HG02970 (cell line): ENCODE measurements around the gene FAM98B.

Experiments used
- ATAC-seq: cut with Tn5 transposase; IDR thresholded peaks from one replicate; pipeline ENCODE4 v1.9.1; 2021; ENCODE audit warnings: mild to moderate bottlenecking, moderate library complexity, moderate number of reproducible peaks; ENCODE audit not compliant: unreplicated experiment, low FRiP score

Gene FAM98B

DNA sequence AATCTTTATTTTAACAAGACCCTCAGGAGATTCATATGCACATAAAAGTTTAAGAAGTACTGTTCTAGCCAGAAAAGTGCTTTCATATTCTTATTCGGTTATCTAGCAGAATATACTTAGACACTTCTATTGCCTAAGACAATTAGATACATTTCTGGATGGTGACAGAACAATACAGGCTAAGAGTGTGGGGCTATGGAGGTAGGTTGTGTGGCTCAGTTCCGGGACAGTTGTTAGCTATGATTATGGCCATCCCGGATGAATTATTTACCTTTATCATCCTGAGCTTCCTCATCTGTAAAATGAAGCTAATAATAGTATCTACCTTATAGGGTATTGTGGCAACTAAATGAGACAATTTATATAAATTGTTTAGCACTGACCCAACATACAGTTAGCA lies 6.6 kb downstream of the FAM98B start:
- ATAC-seq: no peak

DNA sequence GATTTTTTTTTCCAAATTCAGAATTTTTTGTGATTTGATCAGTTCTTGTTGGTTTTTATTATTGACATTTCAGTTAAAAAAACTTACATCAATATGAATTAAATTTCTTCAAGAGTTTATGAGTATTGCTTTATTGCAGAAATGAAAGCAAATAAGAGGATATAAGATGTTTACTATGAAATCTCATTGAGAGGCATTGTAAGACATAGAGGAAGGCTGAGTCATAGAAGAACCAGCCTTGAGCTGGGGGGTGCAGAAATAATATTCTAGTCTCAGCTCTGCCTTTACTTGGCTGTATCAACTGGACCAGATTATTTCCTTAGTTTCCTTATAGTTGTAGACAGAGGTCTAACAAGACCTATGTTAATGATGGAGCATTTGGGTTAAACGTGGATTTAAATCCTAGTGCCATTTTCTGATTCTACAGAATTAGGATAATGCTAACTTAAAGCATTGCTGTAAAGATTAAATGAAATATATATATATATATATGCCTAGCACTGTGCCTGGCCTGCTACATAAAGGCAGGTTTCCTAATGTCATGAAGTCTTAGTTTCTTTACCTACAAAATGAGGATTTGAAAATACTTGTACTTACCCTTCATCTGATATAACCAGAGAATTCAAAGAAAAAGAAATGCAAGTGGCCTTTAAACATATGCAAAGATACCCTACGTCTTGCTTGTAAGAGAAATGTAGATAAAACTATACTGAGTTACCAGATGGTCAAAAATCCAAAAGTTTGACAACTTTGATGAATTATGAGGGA lies 7.3 kb downstream of the FAM98B start:
- ATAC-seq: no peak

DNA sequence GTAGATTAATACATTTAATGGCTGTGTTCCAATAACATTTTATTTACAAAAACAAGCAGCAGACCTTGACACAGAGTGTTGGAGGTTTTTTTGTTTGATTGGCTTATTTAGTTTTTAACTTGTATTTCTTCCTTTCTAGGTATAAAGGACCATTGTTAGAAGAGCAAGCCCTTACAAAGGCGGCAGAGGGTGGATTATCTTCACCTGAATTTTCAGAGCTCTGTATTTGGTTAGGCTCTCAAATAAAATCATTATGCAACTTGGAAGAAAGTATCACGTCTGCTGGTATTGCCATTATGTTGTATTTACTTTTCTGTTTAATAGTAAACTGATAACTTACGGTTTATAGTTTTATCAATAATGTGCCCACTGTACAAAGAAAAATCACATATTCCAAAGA lies 10.0 kb downstream of the FAM98B start:
- ATAC-seq: no peak

DNA sequence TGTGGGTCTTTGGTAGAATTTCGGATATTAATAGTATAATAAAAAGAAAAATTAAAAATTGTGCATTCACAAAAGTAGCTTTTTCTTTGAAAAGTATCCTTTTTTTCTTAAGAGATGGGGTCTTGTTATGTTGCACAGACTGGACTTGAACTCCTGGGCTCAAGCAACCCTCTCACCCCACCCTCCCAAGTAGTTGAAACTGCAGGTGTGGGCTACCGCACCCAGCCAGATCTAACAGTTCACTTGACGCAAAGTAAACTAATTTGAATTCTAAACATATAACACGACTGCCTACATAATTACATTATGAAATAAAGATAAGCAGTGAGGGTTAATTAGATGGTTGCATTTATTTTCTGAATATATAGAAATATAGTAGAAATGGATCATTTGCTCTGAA lies 10.7 kb downstream of the FAM98B start:
- ATAC-seq: no peak

DNA sequence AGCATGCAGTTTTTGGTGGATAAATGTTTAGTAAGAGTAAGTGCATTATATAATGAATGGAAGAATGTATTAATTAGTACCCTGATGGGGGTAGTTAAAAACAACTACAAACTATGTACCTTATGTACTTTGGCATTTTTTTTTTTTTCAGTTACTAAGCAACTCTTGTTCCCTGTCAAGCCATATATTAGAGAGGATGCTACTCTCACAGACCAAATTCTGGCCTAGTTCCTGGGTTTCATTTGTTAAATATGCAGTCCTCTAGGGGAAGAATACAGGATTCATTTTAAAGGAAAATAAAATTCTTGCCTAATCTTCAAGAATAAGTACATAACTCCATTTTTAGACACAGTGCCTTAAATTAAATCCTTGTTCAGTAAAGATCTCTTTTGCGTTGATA lies 16.9 kb downstream of the FAM98B start:
- no peak for ATAC-seq

DNA sequence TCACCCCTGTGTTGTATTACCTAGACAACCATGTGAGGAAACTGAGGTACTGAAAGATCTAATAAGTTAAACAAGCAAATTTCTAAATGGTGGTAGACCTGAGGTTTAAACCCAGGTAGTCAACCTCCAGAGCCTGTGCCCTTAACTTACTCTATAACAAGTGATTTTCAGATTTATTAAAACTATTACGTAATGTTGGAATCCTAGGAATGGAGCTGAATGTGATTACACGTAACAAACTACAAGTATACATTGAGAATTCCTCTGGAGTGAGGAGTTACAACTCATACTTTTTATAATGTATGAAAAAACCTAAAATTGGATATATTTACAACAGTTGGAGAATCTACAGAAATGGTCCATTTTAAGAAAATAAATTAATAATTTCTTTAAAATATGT lies 18.0 kb downstream of the FAM98B start:
- no peak for ATAC-seq

DNA sequence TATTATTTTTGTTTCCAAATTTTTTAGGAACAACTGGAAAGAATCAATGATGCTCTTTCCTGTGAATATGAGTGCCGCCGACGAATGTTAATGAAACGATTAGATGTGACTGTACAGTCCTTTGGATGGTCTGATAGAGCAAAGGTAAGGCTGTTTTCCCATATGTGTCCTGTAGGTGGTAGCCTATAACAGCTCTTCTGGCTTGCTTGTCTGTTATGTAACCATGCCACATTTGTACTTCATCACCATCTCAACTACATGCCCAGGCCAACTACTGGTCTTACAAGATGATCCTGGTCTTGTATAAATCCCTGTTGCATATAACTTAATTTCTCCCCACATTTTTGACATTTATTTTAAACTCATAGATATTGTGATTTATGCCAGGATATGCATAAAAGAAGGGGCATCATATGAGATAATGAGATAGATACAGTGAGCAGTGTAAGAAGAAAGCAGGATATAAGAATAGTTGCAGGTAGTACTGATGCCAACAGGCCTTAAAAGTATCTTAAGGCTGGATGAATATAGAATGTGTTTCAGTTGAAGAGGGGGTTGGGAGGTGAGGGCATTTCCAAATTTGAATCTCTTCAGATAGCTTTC lies 20.3 kb downstream of the FAM98B start:
- peak; percentile 67 for ATAC-seq

DNA sequence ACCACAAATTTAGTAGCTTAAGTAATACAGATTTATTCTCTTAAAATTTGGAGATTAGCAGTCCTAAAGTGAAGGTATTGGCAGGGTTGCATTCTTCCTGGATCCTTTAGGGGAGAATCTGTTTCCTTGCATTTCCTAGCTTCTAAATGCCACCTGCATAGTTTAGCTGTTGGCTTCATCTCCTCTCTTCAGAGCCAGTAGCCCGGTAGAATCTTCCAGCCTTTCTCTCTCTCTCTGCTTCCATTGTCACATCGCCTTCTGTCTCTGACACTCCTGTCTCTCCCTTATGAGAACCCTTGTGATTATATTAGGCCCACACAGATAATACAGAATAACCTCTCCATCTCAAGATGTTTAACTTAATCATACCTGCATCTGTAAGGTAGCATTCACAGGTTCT lies 21.4 kb downstream of the FAM98B start:
- ATAC-seq: no peak

DNA sequence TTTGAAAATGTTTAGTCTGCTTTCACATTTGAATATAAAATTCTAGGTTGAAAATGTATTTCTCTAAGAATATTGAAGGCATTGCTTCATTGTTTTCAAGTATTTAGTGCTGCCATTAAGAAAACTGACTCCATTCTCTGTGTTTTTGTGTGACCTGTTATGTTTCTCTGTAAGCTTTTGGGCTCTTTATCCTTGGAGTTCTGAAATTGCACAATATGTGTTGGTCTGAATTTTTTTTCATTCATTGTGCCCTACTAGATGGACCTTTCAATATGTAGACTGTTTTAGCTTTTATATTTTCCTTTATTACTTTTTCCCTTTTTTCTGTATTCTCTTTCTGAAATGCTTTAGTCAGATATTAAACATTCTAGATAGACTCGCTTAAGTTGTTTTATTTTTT lies 22.2 kb downstream of the FAM98B start:
- ATAC-seq: no peak

DNA sequence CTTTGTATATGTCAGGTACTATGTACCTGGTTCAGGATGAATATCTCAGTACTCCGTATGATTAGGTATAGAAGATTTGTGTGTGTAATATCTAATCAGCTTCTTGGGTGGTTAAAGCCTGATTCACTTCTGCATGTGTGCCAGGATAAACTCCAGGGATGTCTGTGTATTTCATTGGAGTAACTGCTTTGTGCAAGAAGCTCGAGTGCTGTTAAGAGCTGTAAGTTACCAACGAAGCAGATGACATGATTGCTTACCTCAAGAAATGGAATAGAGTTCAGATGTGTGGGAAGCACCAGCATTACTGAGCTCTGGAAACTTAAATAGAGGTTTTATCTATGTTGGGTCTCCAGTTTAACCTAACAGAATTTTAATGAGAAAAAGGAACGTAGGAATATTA lies 23.7 kb downstream of the FAM98B start:
- no peak for ATAC-seq

DNA sequence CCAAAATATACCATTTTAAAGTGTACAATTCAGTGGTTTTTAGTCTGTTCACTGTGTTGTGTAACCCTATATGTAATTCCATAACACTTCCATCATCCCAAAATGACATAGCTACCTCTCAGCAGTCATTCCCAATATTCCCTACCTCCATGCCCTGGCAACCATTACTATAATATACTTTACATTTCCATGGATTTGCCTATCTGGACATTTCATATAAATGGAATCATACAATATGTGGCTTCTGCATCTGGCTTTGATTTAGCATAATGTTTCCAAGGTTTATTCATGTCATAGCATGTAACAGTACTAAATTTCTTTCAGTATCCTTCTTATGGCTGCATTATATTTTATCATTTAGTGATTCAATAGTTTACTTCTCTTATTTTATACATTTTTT lies 25.3 kb downstream of the FAM98B start:
- no peak for ATAC-seq

DNA sequence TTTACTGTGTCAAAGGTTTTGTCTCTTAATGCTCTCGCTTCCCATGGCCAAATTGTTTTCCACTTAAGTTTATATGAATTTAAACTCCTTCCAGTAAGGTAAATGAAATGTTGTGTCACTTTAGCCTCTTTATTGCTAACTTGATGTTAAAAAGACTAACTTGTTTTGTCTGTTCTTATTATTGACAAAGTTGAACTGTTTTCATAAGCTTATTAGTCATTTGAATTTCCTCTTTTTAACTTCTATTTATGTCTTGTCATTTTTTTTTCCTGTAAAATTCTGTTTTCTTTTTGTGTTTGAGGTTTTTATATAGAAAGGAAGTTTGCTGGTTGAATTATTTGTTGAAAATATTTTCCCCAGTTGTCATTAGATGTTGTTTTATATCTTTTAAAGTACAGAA lies 25.8 kb downstream of the FAM98B start:
- no peak for ATAC-seq

DNA sequence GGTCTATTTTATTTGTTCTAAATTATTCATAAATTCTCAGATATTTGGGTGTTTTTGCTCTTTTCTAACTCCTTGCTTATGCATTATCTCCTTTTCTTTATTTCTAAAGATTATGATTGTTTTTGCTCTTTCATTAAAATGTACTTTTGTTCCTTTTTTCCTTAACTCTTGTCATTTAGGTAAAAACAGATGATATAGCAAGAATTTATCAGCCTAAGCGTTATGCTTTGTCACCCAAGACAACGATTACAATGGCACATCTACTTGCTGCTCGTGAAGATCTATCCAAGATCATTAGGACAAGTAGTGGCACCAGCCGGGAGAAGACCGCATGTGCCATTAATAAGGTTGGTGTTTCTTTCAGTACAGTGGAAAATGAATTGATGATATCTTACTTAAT lies 27.2 kb downstream of the FAM98B start:
- no peak for ATAC-seq

DNA sequence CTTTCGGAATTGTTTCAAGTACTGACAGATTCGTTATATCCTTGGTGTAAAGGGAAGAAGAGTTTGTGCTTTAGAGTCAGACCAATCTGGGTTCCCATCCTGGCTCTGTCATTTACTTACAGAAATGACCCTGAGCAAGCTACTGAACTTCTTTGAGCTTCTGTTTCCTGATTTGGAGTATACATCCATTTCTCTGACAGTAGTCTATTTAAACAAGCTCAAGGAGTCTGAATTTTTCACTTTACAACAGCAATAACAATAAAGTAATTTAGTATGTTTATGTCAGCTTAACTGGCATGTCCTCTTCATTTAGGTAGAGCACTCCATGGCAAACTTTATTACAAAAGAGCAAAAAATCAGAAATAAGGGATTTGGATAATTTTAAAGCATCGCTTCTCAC lies 27.8 kb downstream of the FAM98B start:
- no peak for ATAC-seq

DNA sequence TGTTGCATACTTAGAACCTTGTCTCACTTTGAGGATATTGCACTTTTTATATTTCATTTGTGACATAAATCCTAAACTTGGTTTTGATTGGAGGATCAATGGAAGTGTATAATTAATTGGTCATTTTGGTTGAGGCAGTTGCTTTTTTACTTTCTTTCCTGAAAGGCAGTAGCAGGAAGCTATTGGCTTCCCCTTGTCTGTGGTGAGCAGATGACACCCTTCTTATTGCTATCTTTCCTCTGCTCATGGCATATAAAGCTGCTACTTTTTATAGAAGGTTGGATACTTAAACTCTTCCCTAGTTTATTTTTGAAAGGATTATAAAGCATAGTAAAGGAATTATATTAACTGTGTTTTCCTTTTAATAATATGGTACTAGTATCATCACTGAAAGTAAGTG lies 28.6 kb downstream of the FAM98B start:
- no peak for ATAC-seq

DNA sequence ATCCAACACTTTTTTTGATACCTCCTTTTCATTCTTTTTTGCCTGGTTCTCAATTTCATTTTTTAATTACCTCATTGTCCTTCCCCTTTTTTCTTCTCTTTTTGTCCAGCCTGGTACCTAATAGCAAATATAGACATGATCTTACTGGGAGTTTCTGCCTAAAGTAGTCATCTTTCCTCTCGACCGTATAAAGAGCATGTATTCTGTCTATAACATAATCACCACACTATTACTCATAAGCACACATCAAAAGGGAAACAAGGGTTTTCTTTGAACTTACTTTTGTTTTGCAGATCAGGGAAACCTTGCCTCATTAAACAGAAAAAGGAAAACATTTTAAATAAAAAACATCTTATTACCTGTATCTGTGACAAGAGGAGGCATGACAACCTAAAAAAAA lies 33.0 kb downstream of the FAM98B start:
- no peak for ATAC-seq

DNA sequence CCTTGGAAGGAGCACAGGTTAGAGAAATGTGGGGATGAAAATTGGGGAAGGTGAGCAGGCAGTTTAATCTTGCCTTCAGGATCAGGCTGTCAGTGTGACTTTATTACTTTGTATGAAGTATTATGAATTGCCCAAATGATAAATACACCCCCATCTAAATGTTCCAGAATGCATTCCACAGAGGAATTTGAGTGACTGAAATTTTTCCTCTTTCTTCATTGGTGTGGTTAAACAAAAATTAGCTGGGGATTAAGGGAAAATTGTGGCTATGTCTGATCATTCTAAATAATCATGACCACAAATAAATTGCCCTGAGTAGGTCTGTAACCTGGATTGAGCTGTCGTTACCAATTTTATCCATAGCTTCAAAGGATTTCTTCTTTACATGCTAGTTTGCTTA lies 33.5 kb downstream of the FAM98B start:
- ATAC-seq: no peak

DNA sequence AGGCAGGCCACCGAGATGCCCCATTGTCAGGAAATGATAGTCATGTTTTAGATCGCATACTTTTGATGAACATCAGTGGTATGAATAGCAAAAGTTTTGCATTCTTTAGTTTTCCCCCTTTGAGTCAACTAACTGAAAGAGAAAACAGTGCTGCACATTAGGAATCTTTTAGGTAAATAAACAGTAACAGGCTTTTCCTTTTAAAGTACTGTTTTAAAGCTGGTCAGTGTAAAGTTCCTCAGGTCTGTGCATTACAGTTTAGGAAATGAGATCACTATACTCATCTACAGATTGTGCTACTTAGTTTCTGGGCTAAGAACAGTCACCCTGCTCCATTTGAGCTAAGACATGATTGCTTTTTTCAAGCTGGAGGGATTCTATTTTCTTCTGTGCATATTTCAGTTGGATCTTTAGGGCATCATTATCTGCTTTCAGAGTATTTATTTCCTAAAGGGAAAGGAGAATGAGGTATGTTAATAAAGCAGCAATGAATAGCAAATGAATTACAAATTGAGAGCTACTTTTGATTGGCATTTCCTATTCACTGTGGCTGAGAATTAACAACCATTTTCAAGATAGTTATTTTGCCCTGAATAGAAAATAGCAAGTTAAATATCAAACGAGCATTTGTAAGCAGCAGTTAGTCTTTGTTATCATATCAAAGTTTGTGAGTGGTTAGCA lies 36.5 kb downstream of the FAM98B start:
- ATAC-seq: no peak

DNA sequence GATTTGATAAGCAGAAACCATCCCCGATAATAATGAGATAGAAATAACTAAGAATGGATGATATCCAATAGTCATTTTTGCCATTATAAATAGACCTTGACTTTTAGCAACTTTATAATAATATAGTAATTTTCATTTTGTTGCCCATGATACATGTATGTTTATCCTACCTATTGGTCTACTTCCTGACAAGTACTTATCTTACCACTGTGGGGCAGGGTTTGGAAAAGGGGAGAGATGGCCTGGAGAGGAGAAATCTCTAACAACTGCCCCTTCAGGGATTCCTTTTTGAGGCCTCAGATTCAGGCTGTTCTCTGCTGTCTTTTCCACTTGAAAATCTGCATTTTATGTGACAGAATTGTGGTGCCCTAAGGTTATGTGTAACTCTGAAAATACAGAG lies 42.2 kb downstream of the FAM98B start:
- no peak for ATAC-seq

DNA sequence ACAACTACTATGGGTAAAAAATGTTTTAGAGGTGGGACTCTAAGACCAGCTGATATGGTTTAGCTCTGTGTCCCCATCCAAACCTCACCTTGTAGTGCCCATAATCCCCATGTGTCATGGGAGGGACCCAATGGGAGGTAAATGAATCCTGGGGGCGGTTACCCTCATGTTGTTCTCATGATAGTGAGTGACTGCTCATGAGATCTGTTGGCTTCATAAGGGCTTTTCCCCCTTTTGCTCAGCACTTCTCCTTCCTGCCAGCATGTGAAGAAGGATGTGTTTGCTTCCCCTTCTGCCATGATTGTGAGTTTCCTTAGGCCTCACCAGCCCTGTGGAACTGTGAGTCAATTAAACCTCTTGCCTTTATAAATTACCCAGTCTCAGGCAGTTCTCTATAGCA lies 45.7 kb downstream of the FAM98B start:
- no peak for ATAC-seq

DNA sequence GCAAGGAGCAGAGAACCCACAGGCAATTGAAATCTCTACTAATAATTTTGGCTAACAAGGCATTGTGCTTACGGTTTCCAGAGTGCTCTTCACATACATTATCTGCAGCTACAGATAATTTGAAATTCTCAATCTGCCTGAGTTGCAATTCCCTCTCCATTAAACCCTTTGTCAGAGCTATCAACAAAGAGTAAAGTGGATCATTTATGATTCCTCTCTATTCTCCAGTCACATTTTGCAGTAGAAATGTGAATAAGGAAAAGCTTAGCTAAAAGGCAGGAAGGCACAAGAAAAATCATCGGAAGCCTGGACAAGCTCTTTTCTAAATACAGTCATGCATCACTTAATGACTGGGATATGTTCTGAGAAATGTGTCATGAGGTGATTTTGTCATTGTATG lies 49.6 kb downstream of the FAM98B start:
- ATAC-seq: no peak
